ENCODE measurements around the gene CAPN2.

Gene CAPN2

GRCh38 chr1:223682502-223682901 is 29.8 kb upstream of the CAPN2 start:
- H3K4me1 Mint-ChIP-seq: no peaks in the 10 kb centered on the region
- H3K4me3 Mint-ChIP-seq: no peak overlapping the region
- no peaks in the 10 kb centered on the region for H3K36me3 Mint-ChIP-seq (ENCODE audit: low read depth)
- no peak overlapping the region for H3K27ac Mint-ChIP-seq
- H3K27me3 Mint-ChIP-seq (ENCODE audit: low read depth): peaks cover 40% of the 10 kb centered on the region
- TF ChIP-seq CTCF (IDR thresholded peaks at IDR 0.05; ENCODE audit: unreplicated experiment in 3 of 3): no peak
- H3K9me3 Mint-ChIP-seq: no peaks in the 10 kb centered on the region

GRCh38 chr1:223683586-223684487 is 28.5 kb upstream of the CAPN2 start:
- no peaks in the 10 kb centered on the region for H3K9me3 Mint-ChIP-seq
- no peaks in the 10 kb centered on the region for H3K36me3 Mint-ChIP-seq (ENCODE audit: low read depth)
- H3K27ac Mint-ChIP-seq: no peak overlapping the region
- H3K4me1 Mint-ChIP-seq: no peaks in the 10 kb centered on the region
- peaks cover 42% of the 10 kb centered on the region for H3K27me3 Mint-ChIP-seq (ENCODE audit: low read depth)
- H3K4me3 Mint-ChIP-seq: no peak overlapping the region
- TF ChIP-seq CTCF (IDR thresholded peaks at IDR 0.05; ENCODE audit: unreplicated experiment in 3 of 3): peak; percentile 78 to 92 (median 86)

- Mint-ChIP-seq H3K9me3 (no peaks in the 10 kb centered on the region), H3K27me3 (ENCODE audit: low read depth) (peaks cover 41% of the 10 kb centered on the region), H3K4me1 (no peaks in the 10 kb centered on the region), H3K36me3 (ENCODE audit: low read depth) (no peaks in the 10 kb centered on the region), H3K4me3 (no peak overlapping the region), H3K27ac (no peak overlapping the region)
- TF ChIP-seq CTCF (IDR thresholded peaks at IDR 0.05; ENCODE audit: unreplicated experiment in 3 of 3): no peak
These were observed 27.9 kb upstream of the CAPN2 start for GRCh38 chr1:223684488-223684792.

- H3K4me3 Mint-ChIP-seq: no peak overlapping the region
- H3K36me3 Mint-ChIP-seq (ENCODE audit: low read depth): no peaks in the 10 kb centered on the region
- peaks cover 9% of the 10 kb centered on the region for H3K27me3 Mint-ChIP-seq (ENCODE audit: low read depth)
- no peaks in the 10 kb centered on the region for H3K4me1 Mint-ChIP-seq
- no peaks in the 10 kb centered on the region for H3K9me3 Mint-ChIP-seq
- H3K27ac Mint-ChIP-seq: no peak overlapping the region
- no peak for TF ChIP-seq CTCF (IDR thresholded peaks at IDR 0.05; ENCODE audit: unreplicated experiment in 3 of 3)
These were observed 21.2 kb upstream of the CAPN2 start for GRCh38 chr1:223691121-223691520.

GRCh38 chr1:223695014-223695548 is 17.3 kb upstream of the CAPN2 start:
- no peak for TF ChIP-seq CTCF (IDR thresholded peaks at IDR 0.05; ENCODE audit: unreplicated experiment in 3 of 3)
- no peak overlapping the region for H3K4me3 Mint-ChIP-seq
- no peaks in the 10 kb centered on the region for H3K9me3 Mint-ChIP-seq
- H3K4me1 Mint-ChIP-seq: peaks cover 4% of the 10 kb centered on the region
- H3K27ac Mint-ChIP-seq: no peak overlapping the region
- H3K27me3 Mint-ChIP-seq (ENCODE audit: low read depth): no peaks in the 10 kb centered on the region
- H3K36me3 Mint-ChIP-seq (ENCODE audit: low read depth): no peaks in the 10 kb centered on the region

GRCh38 chr1:223695941-223696340 is 16.4 kb upstream of the CAPN2 start:
- no peaks in the 10 kb centered on the region for H3K9me3 Mint-ChIP-seq
- no peak overlapping the region for H3K4me3 Mint-ChIP-seq
- no peaks in the 10 kb centered on the region for H3K27me3 Mint-ChIP-seq (ENCODE audit: low read depth)
- H3K27ac Mint-ChIP-seq: no peak overlapping the region
- H3K4me1 Mint-ChIP-seq: peaks cover 12% of the 10 kb centered on the region
- no peaks in the 10 kb centered on the region for H3K36me3 Mint-ChIP-seq (ENCODE audit: low read depth)
- no peak for TF ChIP-seq CTCF (IDR thresholded peaks at IDR 0.05; ENCODE audit: unreplicated experiment in 3 of 3)
